NCI-H345 treated with DMSO at 0.1 percent for 48 hours (cell line): ENCODE results near the gene DNAJC2.

ENCODE experiments used
- DNase-seq: peaks from one replicate; lab custom pipeline; 2025; ENCODE audit not compliant: unreplicated experiment; lab: John Stamatoyannopoulos, UW

Gene DNAJC2, protein sequence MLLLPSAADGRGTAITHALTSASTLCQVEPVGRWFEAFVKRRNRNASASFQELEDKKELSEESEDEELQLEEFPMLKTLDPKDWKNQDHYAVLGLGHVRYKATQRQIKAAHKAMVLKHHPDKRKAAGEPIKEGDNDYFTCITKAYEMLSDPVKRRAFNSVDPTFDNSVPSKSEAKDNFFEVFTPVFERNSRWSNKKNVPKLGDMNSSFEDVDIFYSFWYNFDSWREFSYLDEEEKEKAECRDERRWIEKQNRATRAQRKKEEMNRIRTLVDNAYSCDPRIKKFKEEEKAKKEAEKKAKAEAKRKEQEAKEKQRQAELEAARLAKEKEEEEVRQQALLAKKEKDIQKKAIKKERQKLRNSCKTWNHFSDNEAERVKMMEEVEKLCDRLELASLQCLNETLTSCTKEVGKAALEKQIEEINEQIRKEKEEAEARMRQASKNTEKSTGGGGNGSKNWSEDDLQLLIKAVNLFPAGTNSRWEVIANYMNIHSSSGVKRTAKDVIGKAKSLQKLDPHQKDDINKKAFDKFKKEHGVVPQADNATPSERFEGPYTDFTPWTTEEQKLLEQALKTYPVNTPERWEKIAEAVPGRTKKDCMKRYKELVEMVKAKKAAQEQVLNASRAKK

DNA sequence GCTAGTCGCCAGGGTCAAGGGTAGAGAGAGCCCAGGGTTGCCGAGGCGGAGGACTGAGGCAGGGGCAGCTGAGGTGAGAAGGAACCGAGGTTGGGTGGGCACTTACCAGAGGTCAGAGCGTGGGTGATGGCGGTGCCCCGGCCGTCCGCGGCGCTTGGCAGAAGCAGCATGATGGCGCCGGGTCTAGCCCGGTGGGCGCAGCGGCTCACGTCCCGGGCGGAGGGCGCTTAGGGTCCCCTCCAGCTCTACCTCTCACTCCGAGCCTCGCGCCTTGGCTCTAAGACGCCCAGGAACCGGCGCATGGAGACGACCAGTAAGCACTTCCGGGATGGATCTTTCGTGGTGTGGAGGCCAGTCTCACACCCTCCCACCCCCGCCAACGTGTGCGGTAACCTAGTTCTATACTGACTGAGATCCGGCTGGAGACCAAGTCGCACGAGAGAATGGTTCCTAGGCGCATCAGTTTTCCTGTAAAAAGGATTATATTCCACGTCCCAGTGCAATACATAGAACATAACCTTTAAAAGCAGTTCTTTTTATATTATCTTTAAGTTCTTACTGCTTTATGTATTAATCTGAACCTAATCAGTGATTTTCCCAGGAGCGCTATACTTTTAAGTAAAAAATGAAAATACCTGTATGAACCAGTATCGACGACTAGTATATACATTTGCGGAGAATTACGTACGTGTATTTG lies at the start of gene DNAJC2:
Gene DNAJC2 (minus strand): TSS at position 315 of the 697 bp plus-strand sequence. CDS start 145 bp downstream, at position 170.
- DNase-seq: peak; percentile 84

DNA sequence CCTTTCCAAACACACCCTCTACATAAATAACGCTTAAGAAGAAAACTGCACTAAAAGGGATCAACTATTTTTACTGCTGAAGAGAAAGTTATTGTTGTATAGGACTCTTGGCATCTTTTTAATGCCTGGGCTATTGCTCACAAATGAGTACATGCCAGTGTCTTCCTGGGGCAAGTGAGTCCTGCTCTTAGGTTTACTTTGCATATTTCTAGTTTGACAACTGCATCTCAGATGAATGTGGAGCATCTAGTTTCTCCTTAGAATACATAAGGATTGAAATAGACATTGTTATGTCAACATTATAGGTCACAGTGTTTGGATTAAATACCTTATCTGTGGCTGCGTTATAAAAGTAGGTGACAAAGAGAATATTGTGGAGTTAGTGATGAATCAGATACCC lies 47.4 kb upstream of the DNAJC2 start:
- DNase-seq: no peak

DNA sequence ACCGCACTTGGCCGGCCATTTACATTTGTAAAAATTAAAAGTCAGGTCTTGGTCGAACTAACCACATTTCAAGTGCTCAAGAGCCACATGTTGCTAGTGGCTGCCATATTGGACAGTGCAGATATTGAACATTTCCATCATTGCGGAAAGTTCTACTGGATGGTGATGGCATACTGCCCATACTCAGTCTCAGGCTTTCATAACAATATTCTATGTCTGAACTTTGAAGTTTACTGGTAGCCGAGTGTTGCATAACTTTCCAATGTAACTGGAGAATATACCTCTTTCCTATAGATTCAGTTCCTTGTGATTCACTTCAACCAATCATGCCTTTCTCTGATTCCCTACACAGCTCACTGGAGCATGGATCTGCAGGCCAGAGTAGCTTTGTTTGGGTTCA lies 46.6 kb upstream of the DNAJC2 start:
- DNase-seq: no peak

DNA sequence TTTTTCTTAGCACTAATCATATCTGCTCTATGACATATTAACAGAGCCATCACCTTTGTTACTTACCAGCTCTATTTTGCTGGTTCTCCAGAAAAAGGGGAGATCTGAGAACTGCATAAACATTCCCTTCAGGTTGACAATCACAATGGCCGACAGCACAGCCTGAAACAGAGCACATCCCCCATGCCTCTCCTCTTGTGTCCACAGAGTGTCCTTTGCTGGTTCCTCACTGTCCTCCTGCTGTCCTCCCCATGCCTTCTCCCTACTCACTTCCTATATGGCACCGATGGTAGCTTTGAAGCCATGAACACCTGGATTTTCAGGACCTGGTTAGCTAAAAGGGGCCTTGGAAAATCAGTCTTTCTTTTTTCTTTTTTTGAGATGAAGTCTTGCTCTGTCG lies 44.7 kb upstream of the DNAJC2 start:
- no peak for DNase-seq

DNA sequence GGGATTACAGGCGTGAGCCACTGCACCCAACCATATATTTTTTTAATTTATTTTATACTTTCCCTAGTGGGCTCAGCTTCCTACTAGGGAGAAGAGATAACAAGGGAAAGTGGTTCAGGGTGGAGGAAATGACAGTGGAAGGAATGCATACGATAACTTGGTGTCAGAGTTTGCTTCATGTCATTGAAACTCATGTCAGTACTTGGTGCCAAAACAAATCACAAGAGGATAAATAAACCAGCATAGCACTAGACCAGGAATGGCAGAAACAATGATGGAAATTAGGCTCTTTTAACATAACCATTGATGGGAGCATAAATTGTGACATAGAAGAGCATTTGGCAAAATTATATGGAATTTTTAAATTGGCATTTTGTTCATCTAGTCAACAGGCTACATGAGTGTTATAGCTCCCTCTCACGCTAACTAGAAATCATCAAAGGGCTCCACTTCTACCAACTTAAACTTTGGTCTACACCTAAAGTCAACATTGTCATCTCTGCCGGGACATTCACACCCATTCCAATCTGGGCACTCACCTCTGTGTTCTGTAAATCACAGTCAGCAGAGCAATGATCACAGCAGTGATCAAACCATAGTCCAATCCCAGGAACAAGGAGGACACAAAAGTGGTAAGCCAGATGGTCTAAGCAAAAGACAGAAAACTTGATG lies 44.0 kb upstream of the DNAJC2 start:
- no peak for DNase-seq

DNA sequence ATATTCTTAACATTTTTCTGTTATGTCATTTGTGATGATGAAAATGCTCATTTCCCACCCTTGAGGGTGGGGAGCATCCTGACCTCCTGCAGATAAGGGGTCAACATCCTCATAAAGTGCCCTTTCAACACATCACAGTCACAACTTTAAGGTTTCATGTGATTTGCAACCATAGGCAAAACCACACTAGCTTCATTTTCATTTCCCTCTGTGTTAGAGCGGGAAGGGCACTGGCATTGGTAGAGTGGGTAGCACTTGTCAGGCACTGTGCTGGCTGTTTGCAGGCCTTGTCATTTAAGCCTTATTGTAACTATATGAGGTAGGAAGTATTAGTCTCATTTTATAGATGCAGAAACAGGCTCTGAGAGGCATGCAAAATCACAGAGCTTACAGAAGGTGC lies 42.7 kb upstream of the DNAJC2 start:
- no peak for DNase-seq

DNA sequence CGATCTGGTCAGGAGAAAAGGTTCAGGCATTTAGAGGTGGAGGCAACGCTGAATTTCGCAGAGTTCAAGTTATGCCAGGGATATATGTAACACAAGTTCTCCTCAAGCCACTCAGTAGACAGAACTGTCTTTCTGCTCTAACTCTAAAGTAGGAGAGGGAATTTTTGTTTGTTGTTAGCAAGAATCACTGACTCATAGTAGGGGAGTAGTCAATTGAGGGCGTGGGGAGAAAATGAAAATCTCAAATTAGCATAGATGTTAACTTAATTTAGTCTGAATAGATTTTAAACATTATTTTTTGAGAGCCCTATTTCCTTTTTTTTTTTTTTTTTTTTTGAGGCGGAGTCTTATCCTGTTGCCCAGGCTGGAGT lies 37.5 kb upstream of the DNAJC2 start:
- DNase-seq: no peak

DNA sequence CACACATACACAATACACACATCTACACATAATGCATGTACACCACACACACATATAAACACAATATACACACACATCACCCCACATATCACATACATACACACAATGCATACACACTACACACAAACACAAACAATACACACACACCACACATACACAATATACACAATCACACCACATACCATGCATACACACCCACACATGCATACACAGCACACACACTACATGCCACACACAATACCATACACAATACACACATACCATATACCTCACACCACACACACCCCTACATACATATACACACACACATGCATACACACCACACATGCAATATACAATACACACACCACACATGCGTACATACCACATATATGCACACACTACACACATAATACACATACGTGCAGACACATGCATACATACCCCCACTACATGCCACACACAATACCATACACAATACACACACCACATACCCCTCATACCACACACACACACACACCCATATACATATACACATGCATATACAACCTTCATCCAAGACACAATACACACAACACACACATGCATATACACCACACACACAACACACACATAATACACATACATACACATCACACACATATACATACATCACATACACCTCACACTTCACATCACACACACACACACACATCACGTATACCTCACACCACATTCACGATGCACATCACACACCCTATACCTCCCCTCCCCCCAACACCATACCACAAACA lies 36.9 kb upstream of the DNAJC2 start:
- no peak for DNase-seq

DNA sequence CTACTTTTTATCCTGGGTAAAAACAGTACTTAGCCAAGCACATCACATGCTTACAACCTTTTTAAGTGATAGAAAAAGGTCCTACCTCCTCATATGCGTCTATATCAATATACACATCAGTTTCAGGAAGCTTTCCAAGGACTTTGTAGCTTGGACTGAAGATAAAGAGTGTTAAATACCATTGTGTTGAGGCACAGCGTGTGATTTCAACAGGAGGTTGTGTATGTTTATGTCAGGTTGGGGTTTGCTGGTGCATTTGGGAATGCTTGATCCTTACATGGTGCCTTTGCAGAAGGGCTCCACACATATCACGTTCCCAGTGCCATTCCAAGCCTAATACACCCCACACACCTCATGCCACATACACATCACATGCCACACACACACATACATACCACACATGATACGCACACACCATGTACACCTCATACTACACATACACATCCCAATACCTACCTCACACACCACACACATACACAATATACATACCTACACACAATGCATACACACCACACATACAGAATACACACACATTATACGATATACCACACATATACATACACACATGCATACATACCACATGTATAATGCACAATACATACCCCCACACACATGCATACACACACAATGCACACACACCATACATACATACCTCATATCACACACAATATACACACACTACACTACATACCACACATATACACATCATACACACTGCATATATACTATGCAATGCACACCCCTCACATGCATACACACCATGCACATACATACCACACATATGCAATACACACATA lies 36.0 kb upstream of the DNAJC2 start:
- DNase-seq: no peak

DNA sequence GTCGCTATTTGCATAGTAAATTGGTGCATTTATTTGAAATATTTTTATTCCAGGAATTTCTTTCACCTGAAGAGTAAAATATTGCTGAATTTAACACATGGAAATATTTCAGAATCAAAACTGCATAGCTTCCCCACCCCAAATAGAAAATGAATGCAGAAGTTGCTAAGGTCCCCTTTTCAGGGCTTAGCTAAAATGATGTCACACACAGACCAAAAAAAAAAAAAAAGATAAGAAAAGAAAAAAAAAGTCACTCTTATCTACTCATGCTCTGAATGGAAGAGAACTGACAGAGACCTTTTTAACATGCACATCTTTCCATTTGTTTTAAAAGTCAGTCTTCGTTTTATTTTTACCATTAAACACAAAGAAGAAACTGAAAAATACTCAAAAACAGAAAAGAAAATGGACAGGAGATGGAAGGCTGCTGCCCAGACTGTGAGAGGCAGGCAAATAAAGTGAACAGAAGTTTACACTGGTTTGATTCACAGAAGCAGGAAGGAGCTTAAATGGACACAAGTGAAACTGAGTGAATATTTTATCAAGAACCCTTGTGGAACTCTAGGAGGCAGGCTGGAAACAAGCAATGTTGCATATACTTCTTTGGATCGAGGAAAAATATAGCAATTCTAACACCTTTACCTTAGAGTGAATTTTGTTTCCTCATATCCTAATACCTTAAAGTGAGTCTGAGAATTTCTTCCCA lies 34.9 kb upstream of the DNAJC2 start:
- no peak for DNase-seq

DNA sequence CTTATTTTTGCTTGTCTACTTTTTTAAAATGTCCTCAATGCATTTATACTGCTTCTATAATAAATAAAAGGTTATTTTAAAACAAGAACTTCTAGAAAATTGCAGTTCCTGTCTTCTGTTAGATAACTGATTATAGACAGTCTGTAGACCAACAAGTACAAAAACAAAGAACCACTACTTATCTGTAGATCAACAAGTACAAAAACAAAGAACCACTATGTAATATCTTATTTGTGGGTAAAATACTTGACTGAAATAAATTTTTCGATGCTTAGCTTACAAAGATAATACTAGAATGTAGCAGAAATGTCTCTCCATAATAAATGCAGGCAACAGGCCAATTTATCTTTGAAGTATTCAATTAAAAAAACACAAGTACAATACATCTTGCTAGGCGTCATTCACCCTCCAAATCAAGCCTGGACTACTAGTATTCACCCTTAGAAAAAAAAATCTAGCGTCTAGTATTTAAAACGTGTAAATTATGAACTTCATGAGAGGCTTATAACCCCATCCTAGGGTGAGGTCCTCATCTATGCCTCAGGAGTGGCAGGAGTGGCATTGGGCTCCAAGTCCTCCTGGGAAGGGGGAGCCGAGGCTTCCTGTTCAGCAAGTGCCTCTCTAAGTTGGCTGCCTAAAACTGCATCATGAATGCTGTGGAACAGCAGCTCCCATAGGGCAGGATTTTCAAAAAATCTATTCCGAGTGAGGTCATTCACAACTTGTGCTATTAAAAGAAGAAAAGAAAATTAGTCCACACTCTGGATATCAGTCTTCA lies 29.5 kb upstream of the DNAJC2 start:
- no peak for DNase-seq

DNA sequence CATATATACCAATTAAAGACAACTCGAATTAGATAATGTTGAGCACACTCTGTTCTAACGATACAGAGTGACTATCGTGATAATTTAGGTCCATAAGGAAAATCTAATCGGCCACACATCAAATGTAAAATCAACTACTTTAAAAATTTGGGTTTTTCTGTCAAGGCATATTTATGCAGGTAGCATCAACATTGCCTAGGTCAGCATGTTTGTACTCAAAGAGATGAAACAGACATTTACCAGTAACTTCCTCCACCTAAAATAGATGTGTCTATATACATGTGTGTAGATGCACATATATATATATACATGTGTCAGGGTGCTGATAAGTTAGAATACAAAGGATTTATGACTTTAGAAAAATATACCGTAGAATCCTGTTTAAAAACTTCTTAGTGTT lies 24.9 kb upstream of the DNAJC2 start:
- DNase-seq: no peak

DNA sequence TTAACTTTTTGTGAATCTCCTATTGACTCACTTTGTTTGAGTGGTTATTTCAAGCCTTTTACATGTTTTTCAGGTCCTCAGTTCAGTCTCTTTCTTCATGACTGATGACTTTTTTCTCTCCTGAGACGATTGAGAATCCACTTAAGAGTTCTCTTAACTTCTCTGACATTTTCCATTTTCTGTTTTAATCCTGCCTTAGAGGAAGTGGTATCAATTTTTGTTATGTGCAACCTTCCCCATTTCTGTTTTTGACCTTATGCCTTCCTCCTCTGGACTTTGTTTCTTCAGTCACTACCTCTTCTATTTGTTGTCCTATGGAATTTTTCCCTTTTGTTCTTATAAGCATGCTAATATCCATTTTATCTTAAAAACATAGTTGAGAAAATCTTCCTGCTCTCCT lies 5.2 kb upstream of the DNAJC2 start:
- no peak for DNase-seq

DNA sequence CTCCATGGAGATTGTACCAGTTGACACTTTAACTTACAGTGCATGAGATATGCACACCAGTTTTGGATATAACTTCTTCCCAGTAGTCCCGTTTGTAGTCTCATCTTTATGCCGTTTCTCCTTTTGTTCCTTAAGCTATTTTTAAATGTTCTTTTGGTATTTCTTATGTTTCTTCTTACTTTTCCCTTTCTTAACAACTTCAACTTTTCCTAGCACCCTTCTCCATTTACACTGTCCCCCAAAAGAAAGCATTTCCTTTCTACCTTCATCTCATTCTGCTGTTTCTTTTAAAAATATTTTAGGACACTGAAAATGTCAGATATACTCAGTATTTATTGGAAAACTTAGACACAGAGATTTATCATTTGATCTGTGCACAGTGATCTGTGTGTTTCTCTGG lies 4.4 kb upstream of the DNAJC2 start:
- DNase-seq: no peak

DNA sequence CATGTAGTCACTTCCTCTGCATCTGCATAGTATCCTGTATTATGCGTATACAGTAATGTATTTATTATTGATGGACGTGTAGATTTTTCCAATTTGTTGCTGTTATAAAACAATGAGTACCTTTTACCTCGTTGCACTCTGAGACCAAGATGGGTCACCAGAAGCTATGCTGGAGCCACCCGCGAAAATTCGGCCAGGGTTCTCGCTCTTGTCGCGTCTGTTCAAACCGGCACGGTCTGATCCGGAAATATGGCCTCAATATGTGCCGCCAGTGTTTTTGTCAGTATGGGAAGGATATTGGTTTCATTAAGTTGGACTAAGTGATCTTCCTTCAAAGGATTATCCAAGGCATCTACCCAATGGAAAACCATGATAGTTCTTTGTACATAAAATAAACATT lies 3.9 kb upstream of the DNAJC2 start:
- DNase-seq: no peak

DNA sequence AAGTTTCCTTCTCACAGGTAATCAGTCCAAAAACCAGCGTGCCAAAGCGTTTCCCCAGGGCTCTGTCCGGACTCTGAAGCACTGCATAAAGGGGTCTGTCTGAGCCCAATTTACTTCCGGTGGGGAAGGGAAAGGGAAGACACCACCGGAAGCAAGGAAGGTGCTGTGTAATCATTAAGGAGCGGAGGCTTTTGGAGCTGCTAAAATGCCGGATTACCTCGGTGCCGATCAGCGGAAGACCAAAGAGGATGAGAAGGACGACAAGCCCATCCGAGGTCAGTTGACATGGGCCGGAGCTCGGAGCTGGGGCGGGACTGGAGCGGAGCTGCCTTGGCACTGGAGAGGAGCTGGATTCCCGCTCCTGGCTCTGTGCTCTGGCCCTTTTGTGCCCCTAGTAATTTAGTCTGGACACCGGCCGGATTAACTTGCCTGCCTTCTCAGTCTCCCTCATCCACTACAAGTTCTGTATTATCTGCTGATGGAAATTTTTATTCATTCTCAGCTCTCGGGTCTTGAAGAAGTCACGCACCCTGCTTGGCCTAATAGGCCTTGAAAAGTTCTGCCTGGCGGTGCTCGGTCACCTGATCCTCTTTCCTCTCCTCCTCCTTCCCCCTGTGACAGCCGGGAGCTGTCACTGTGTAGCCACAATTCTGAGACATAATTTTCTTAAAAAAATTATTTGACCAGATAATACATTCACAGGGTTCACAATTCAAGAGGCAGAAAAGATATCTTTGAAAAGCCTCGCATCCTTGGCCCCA lies 3.1 kb upstream of the DNAJC2 start, which contains the start of gene PSMC2:
Gene PSMC2 (plus strand): TSS at position 137 of the 761 bp plus-strand sequence. CDS start 69 bp downstream, at position 206.
- DNase-seq: peak; percentile 83

DNA sequence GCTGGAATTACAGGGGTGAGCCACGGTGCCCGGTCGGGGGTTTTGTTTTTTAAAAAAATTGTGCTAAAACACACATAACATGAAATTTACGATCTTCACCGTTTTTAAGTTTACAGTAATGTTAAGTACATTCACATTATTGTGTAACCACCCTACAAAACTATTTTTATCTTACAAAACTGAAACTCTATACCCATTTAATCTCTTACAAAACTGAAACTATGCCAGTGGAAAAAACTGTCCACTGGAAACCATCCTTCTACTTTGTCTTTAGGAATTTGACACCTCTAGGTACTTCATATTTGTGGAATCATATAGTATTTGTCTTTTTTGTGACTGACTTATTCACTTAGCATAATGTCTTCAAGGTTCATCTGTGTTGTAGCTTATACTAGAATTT lies 1.8 kb upstream of the DNAJC2 start:
- DNase-seq: no peak
